Measurements from ENCODE around the gene PLEKHJ1. TPM values are rescaled to one million over a fixed set of nuclear protein-coding genes. Genes with fewer than 3 reads are reported as not detected.

PLEKHJ1 gene
- total RNA-seq, 1 donor from 2014 or later = 107 TPM

GRCh38 chr19:2248136-2249009 is 12.2 kb upstream of the PLEKHJ1 start:
- Mint-ChIP-seq H3K4me3 (no peak overlapping the region), H3K27me3 (peaks cover 4% of the 10 kb centered on the region), H3K9me3 (no peaks in the 10 kb centered on the region), H3K4me1 (ENCODE audit: unreplicated experiment) (no peaks in the 10 kb centered on the region), H3K36me3 (no peaks in the 10 kb centered on the region), H3K27ac (no peak overlapping the region)
- DNase-seq (ENCODE audit: extremely low spot score, unreplicated experiment) = no peak
- TF ChIP-seq, protein P1, sequence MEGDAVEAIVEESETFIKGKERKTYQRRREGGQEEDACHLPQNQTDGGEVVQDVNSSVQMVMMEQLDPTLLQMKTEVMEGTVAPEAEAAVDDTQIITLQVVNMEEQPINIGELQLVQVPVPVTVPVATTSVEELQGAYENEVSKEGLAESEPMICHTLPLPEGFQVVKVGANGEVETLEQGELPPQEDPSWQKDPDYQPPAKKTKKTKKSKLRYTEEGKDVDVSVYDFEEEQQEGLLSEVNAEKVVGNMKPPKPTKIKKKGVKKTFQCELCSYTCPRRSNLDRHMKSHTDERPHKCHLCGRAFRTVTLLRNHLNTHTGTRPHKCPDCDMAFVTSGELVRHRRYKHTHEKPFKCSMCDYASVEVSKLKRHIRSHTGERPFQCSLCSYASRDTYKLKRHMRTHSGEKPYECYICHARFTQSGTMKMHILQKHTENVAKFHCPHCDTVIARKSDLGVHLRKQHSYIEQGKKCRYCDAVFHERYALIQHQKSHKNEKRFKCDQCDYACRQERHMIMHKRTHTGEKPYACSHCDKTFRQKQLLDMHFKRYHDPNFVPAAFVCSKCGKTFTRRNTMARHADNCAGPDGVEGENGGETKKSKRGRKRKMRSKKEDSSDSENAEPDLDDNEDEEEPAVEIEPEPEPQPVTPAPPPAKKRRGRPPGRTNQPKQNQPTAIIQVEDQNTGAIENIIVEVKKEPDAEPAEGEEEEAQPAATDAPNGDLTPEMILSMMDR (conservative IDR thresholded peaks at IDR 0.05) = no peak

GRCh38 chr19:2247433-2248101 is 11.4 kb upstream of the PLEKHJ1 start:
- peaks cover 3% of the 10 kb centered on the region for H3K4me1 Mint-ChIP-seq (ENCODE audit: unreplicated experiment)
- H3K27ac Mint-ChIP-seq = no peak overlapping the region
- no peaks in the 10 kb centered on the region for H3K36me3 Mint-ChIP-seq
- TF ChIP-seq, protein P1 (conservative IDR thresholded peaks at IDR 0.05) = no peak
- no peak overlapping the region for H3K4me3 Mint-ChIP-seq
- no peaks in the 10 kb centered on the region for H3K27me3 Mint-ChIP-seq
- DNase-seq (ENCODE audit: extremely low spot score, unreplicated experiment) = no peak
- H3K9me3 Mint-ChIP-seq = no peaks in the 10 kb centered on the region

GRCh38 chr19:2246801-2247361 is 10.8 kb upstream of the PLEKHJ1 start:
- H3K36me3 Mint-ChIP-seq = no peaks in the 10 kb centered on the region
- no peak overlapping the region for H3K4me3 Mint-ChIP-seq
- no peaks in the 10 kb centered on the region for H3K9me3 Mint-ChIP-seq
- no peak for DNase-seq (ENCODE audit: extremely low spot score, unreplicated experiment)
- TF ChIP-seq, protein P1 (conservative IDR thresholded peaks at IDR 0.05) = no peak
- no peaks in the 10 kb centered on the region for H3K27me3 Mint-ChIP-seq
- H3K4me1 Mint-ChIP-seq (ENCODE audit: unreplicated experiment) = peaks cover 7% of the 10 kb centered on the region
- H3K27ac Mint-ChIP-seq = no peak overlapping the region

DNA sequence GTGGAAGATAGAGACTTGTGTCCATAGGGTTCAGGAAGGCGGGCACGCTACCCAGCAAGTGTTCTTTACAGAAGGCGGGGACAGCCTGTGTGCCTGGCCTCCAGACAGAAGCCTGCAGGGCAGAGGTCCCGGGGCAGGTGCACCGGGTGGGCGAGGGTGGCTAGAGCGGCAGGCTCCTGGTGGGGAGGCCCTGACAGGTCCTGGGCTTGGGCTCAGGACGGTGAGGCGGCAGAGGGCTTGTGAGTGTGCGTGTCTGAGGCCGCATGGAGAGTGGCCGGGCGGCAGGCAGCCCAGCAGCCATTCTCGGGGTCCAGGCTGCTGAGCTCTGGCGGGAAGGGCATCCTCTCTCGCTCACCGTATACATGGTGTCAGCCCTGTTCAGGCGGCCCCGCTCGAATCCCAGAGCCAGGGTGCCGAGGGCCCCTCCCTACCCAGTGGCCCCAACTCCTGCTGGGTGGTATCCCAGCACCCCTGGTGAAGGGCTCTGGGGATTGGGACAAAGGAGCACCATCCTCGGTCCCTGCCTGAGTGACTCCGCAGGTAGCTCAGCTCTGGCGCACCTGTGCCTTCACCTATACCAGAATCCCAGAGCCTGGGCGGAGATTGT is 10.0 kb upstream of the PLEKHJ1 start:
- Mint-ChIP-seq H3K27ac (no peak overlapping the region), H3K27me3 (no peaks in the 10 kb centered on the region), H3K9me3 (no peaks in the 10 kb centered on the region), H3K36me3 (no peaks in the 10 kb centered on the region), H3K4me3 (no peak overlapping the region), H3K4me1 (ENCODE audit: unreplicated experiment) (peaks cover 14% of the 10 kb centered on the region)
- TF ChIP-seq, protein P1 (conservative IDR thresholded peaks at IDR 0.05) = no peak
- no peak for DNase-seq (ENCODE audit: extremely low spot score, unreplicated experiment)

GRCh38 chr19:2245273-2245672 is 9.1 kb upstream of the PLEKHJ1 start:
- Mint-ChIP-seq H3K9me3 (no peaks in the 10 kb centered on the region), H3K36me3 (no peaks in the 10 kb centered on the region), H3K4me3 (no peak overlapping the region), H3K27me3 (no peaks in the 10 kb centered on the region), H3K4me1 (ENCODE audit: unreplicated experiment) (peaks cover 22% of the 10 kb centered on the region), H3K27ac (no peak overlapping the region)
- TF ChIP-seq, protein P1 (conservative IDR thresholded peaks at IDR 0.05) = no peak
- no peak for DNase-seq (ENCODE audit: extremely low spot score, unreplicated experiment)

Measured in type B pancreatic cell (in vitro differentiated cells).